HepG2 (cell line): ENCODE results near the gene KRT34. TPM values are rescaled to one million over a fixed set of nuclear protein-coding genes. Genes with fewer than 3 reads are reported as not detected.

Experiments used
- ATF7-NPFF ChIP-seq: sonication (generic); formaldehyde crosslinking; IDR thresholded peaks from 2 replicates; pipeline ENCODE4 v1.8.1; 2023; ENCODE audit warnings: mild to moderate bottlenecking, low read depth, missing genetic modification reagents, moderate library complexity
- CENPX ChIP-seq: sonication (generic); formaldehyde crosslinking; IDR thresholded peaks from 2 replicates; pipeline ENCODE4 v1.9.0; 2021; ENCODE audit warnings: mild to moderate bottlenecking, missing genetic modification reagents, moderate library complexity
- DR1 ChIP-seq: sonication (generic); formaldehyde crosslinking; IDR thresholded peaks from 2 replicates; pipeline ENCODE4 v1.8.0; 2021; ENCODE audit warnings: mild to moderate bottlenecking, missing genetic modification reagents, inconsistent platforms
- HES4 ChIP-seq: sonication (generic); formaldehyde crosslinking; IDR thresholded peaks from 2 replicates; pipeline ENCODE4 v1.9.0; 2021; ENCODE audit warnings: mild to moderate bottlenecking, missing genetic modification reagents, borderline replicate concordance
- MTF2 ChIP-seq: sonication (generic); formaldehyde crosslinking; IDR thresholded peaks from 2 replicates; pipeline ENCODE4 v1.5.0; 2020; ENCODE audit warnings: missing genetic modification reagents, borderline replicate concordance
- SIX1 ChIP-seq: sonication (generic); formaldehyde crosslinking; IDR thresholded peaks from 2 replicates; pipeline ENCODE4 v1.4.0; 2020; ENCODE audit warnings: missing genetic modification reagents, borderline replicate concordance
- SMARCC2 ChIP-seq: fragments of 450-650 bp; IDR thresholded peaks from 2 replicates; pipeline ENCODE4 v1.6.1; 2017; ENCODE audit warnings: antibody characterized with exemption, mild to moderate bottlenecking
- ZNF274 ChIP-seq: sonication (generic); formaldehyde crosslinking; IDR thresholded peaks from 2 replicates; pipeline ENCODE4 v1.5.1; 2020; ENCODE audit warnings: mild to moderate bottlenecking, missing genetic modification reagents
- ZNF33A ChIP-seq: sonication (generic); formaldehyde crosslinking; IDR thresholded peaks from 2 replicates; pipeline ENCODE4 v1.5.1; 2020; ENCODE audit warnings: missing genetic modification reagents, mild to moderate bottlenecking, moderate library complexity, borderline replicate concordance
- ZNF430 ChIP-seq: sonication (generic); formaldehyde crosslinking; IDR thresholded peaks from 2 replicates; pipeline ENCODE4 v1.9.0; 2021; ENCODE audit warnings: mild to moderate bottlenecking, missing genetic modification reagents
- ZNF446 ChIP-seq: sonication (generic); formaldehyde crosslinking; IDR thresholded peaks from 2 replicates; pipeline ENCODE4 v1.5.0; 2020; ENCODE audit warnings: mild to moderate bottlenecking, missing genetic modification reagents
- ZNF496 ChIP-seq: sonication (generic); formaldehyde crosslinking; IDR thresholded peaks from 2 replicates; pipeline ENCODE4 v1.8.1; 2023; ENCODE audit warnings: mild to moderate bottlenecking, moderate library complexity, missing genetic modification reagents; ENCODE audit not compliant: insufficient replicate concordance
- ZNF556 ChIP-seq: sonication (generic); formaldehyde crosslinking; IDR thresholded peaks from 2 replicates; pipeline ENCODE4 v1.4.0; 2020; ENCODE audit warnings: mild to moderate bottlenecking, missing genetic modification reagents, borderline replicate concordance
- ZNF777 ChIP-seq: sonication (generic); formaldehyde crosslinking; IDR thresholded peaks from 2 replicates; pipeline ENCODE4 v1.4.0; 2020; ENCODE audit warnings: missing genetic modification reagents
- polyA plus RNA-seq, 8 experiments: library from polyadenylated mRNA; depleted of rRNA in 3 of 8; stranded (reverse) in 7 of 8; unstranded in 1 of 8; fragments of >200 nt; fragmentation: Illumina TruSeq in 4 of 8; extraction: Trizol in 4 of 8; gene quantifications; 2 replicates each; pipeline versions ENCODE4 v1.2.1 to v1.2.3, GENCODE V29; 2011 to 2016; ENCODE audit warnings: low read depth in 4 of 8, missing spikeins in 1 of 8, mixed read lengths in 1 of 8; ENCODE audit not compliant: insufficient read depth in 1 of 8
- total RNA-seq, 5 experiments: library from RNA; depleted of rRNA; stranded (reverse); fragments of >200 nt; fragmentation: Illumina TruSeq; extraction: Trizol; gene quantifications; 2 replicates each; pipeline ENCODE4 v1.2.3, GENCODE V29; 2016; ENCODE audit warnings: low read depth in 1 of 5
- TF ChIP-seq, protein P1 (sequence below): sonication (generic); formaldehyde crosslinking; conservative IDR thresholded peaks from 2 replicates; pipeline ENCODE4 v1.8.0; 2022; ENCODE audit warnings: mild to moderate bottlenecking, moderate library complexity, missing genetic modification reagents
- TF ChIP-seq, protein P2 (sequence below): sonication (generic); formaldehyde crosslinking; conservative IDR thresholded peaks from 2 replicates; pipeline ENCODE4 v1.4.0; 2020; ENCODE audit warnings: missing genetic modification reagents
- TF ChIP-seq, protein P3 (sequence below): sonication (generic); formaldehyde crosslinking; IDR thresholded peaks from 2 replicates; pipeline ENCODE4 v1.5.1; 2020; ENCODE audit warnings: mild to moderate bottlenecking, missing genetic modification reagents, borderline replicate concordance
- TF ChIP-seq, protein P4 (sequence below): IDR thresholded peaks from 2 replicates; pipeline ENCODE4 v1.6.1; 2016; ENCODE audit warnings: low read depth, borderline replicate concordance
- TF ChIP-seq, protein P5 (sequence below): sonication (generic); formaldehyde crosslinking; IDR thresholded peaks from 2 replicates; pipeline ENCODE4 v1.4.0; 2020; ENCODE audit warnings: missing genetic modification reagents, borderline replicate concordance
- TF ChIP-seq, protein P6 (sequence below): IDR thresholded peaks from 2 replicates; pipeline ENCODE4 v1.6.1; 2016

KRT34 gene
- total and polyA plus RNA-seq, 2 of the 13 experiments (the other 11 are each of a cell fraction or from before 2014, with no cell fraction given), result not detected

DNA sequence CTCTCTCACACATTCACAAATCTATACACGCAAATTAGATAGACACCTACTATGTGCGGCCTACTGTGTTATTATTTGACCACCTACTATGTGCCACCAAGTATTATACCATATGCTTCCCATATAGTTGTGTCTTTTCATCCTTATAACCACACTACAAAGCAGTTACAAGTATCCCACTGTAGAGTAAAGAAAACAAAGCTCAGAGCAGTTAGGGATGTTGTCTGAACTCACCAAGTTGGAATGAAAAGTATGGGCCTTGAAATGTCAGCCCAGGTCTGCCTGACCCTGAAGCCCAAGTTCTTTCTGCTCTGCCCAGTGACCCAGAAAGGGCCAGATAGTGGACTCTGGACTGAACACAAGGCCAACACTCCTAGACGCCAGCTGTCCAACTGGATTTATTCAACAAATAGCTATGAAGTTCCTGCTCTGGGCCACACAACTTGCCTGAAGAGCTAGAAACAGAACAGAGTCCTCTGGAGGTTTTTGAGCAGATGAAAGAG lies 33.8 kb upstream of the KRT34 start (continued):
- TF ChIP-seq, protein P1, sequence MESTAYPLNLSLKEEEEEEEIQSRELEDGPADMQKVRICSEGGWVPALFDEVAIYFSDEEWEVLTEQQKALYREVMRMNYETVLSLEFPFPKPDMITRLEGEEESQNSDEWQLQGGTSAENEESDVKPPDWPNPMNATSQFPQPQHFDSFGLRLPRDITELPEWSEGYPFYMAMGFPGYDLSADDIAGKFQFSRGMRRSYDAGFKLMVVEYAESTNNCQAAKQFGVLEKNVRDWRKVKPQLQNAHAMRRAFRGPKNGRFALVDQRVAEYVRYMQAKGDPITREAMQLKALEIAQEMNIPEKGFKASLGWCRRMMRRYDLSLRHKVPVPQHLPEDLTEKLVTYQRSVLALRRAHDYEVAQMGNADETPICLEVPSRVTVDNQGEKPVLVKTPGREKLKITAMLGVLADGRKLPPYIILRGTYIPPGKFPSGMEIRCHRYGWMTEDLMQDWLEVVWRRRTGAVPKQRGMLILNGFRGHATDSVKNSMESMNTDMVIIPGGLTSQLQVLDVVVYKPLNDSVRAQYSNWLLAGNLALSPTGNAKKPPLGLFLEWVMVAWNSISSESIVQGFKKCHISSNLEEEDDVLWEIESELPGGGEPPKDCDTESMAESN (CRISPR knock-in tag), result no peak
- TF ChIP-seq ZNF430 (CRISPR knock-in tag) (peak; percentile 40; the same call in 1 of the 2 replicates), MTF2 (CRISPR knock-in tag) (no peak), SMARCC2 (no peak), ZNF496 (CRISPR knock-in tag) (no peak), ATF7-NPFF (CRISPR knock-in tag) (no peak), ZNF33A (CRISPR knock-in tag) (no peak), ZNF274 (no peak), ZNF446 (CRISPR knock-in tag) (no peak), SIX1 (CRISPR knock-in tag) (no peak), HES4 (CRISPR knock-in tag) (no peak), ZNF556 (CRISPR knock-in tag) (no peak), ZNF777 (CRISPR knock-in tag) (no peak), DR1 (CRISPR knock-in tag) (no peak), CENPX (CRISPR knock-in tag) (no peak)
- TF ChIP-seq, protein P2, sequence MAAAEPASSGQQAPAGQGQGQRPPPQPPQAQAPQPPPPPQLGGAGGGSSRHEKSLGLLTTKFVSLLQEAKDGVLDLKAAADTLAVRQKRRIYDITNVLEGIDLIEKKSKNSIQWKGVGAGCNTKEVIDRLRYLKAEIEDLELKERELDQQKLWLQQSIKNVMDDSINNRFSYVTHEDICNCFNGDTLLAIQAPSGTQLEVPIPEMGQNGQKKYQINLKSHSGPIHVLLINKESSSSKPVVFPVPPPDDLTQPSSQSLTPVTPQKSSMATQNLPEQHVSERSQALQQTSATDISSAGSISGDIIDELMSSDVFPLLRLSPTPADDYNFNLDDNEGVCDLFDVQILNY (CRISPR knock-in tag), result no peak
- TF ChIP-seq, protein P3, sequence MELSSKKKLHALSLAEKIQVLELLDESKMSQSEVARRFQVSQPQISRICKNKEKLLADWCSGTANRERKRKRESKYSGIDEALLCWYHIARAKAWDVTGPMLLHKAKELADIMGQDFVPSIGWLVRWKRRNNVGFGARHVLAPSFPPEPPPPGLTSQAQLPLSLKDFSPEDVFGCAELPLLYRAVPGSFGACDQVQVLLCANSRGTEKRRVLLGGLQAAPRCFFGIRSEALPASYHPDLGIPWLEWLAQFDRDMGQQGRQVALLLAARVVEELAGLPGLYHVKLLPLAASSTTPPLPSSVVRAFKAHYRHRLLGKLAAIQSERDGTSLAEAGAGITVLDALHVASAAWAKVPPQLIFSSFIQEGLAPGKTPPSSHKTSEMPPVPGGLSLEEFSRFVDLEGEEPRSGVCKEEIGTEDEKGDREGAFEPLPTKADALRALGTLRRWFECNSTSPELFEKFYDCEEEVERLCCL (CRISPR knock-in tag), result no peak
- TF ChIP-seq, protein P4, sequence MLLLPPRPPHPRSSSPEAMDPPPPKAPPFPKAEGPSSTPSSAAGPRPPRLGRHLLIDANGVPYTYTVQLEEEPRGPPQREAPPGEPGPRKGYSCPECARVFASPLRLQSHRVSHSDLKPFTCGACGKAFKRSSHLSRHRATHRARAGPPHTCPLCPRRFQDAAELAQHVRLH, result no peak
- TF ChIP-seq, protein P5, sequence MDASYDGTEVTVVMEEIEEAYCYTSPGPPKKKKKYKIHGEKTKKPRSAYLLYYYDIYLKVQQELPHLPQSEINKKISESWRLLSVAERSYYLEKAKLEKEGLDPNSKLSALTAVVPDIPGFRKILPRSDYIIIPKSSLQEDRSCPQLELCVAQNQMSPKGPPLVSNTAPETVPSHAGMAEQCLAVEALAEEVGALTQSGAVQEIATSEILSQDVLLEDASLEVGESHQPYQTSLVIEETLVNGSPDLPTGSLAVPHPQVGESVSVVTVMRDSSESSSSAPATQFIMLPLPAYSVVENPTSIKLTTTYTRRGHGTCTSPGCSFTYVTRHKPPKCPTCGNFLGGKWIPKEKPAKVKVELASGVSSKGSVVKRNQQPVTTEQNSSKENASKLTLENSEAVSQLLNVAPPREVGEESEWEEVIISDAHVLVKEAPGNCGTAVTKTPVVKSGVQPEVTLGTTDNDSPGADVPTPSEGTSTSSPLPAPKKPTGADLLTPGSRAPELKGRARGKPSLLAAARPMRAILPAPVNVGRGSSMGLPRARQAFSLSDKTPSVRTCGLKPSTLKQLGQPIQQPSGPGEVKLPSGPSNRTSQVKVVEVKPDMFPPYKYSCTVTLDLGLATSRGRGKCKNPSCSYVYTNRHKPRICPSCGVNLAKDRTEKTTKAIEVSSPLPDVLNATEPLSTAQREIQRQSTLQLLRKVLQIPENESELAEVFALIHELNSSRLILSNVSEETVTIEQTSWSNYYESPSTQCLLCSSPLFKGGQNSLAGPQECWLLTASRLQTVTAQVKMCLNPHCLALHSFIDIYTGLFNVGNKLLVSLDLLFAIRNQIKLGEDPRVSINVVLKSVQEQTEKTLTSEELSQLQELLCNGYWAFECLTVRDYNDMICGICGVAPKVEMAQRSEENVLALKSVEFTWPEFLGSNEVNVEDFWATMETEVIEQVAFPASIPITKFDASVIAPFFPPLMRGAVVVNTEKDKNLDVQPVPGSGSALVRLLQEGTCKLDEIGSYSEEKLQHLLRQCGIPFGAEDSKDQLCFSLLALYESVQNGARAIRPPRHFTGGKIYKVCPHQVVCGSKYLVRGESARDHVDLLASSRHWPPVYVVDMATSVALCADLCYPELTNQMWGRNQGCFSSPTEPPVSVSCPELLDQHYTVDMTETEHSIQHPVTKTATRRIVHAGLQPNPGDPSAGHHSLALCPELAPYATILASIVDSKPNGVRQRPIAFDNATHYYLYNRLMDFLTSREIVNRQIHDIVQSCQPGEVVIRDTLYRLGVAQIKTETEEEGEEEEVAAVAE (CRISPR knock-in tag), result peak; percentile 39; the same call in 1 of the 2 replicates
- TF ChIP-seq, protein P6, sequence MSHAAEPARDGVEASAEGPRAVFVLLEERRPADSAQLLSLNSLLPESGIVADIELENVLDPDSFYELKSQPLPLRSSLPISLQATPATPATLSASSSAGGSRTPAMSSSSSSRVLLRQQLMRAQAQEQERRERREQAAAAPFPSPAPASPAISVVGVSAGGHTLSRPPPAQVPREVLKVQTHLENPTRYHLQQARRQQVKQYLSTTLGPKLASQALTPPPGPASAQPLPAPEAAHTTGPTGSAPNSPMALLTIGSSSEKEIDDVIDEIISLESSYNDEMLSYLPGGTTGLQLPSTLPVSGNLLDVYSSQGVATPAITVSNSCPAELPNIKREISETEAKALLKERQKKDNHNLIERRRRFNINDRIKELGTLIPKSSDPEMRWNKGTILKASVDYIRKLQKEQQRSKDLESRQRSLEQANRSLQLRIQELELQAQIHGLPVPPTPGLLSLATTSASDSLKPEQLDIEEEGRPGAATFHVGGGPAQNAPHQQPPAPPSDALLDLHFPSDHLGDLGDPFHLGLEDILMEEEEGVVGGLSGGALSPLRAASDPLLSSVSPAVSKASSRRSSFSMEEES (CRISPR knock-in tag), result no peak
